KMS-11 (cell line): ENCODE measurements around the gene KCNC4.

Experiments used
- H2AFZ ChIP-seq: fragments of 200-600 bp; sonication (generic); 2 replicates; pipeline ENCODE4 v1.6.1; 2016; ENCODE audit warnings: antibody characterized with exemption, mixed run types, low read depth
- H3K27ac ChIP-seq: fragments of 200-600 bp; sonication (generic); 2 replicates; pipeline ENCODE4 v1.6.1; 2016; ENCODE audit warnings: mild to moderate bottlenecking, mixed run types
- H3K27me3 ChIP-seq: fragments of 200-600 bp; sonication (generic); 2 replicates; pipeline ENCODE4 v1.6.1; 2017; ENCODE audit warnings: mild to moderate bottlenecking, low read depth, mixed run types, moderate library complexity; ENCODE audit not compliant: insufficient read depth
- H3K36me3 ChIP-seq: fragments of 200-600 bp; sonication (generic); 2 replicates; pipeline ENCODE4 v1.6.1; 2017; ENCODE audit warnings: mild to moderate bottlenecking, mixed run types; ENCODE audit not compliant: insufficient read depth
- H3K4me1 ChIP-seq: fragments of 200-600 bp; sonication (generic); 2 replicates; pipeline ENCODE4 v1.6.1; 2016; ENCODE audit warnings: mild to moderate bottlenecking, low read depth, mixed run types; ENCODE audit not compliant: poor library complexity, severe bottlenecking
- H3K4me2 ChIP-seq: fragments of 200-600 bp; sonication (generic); 2 replicates; pipeline ENCODE4 v1.7.0; 2016; ENCODE audit warnings: mild to moderate bottlenecking, mixed run types
- H3K4me3 ChIP-seq: fragments of 200-600 bp; sonication (generic); IDR thresholded peaks from 2 replicates; pipeline ENCODE4 v1.6.1; 2017; ENCODE audit warnings: low read depth, low read length, mixed read lengths; ENCODE audit not compliant: insufficient read depth
- H3K79me2 ChIP-seq: fragments of 200-600 bp; sonication (generic); 2 replicates; pipeline ENCODE4 v1.6.1; 2016; ENCODE audit warnings: low read depth, mixed run types; ENCODE audit not compliant: insufficient read depth
- H3K9ac ChIP-seq: fragments of 200-600 bp; sonication (generic); 2 replicates; pipeline ENCODE4 v1.6.1; 2016; ENCODE audit warnings: mild to moderate bottlenecking, mixed run types
- H4K20me1 ChIP-seq: fragments of 200-600 bp; sonication (generic); 2 replicates; pipeline ENCODE4 v1.6.1; 2016; ENCODE audit warnings: mild to moderate bottlenecking, mixed run types; ENCODE audit not compliant: insufficient read depth
- CTCF ChIP-seq: fragments of 200-600 bp; sonication (generic); conservative IDR thresholded peaks from 2 replicates; pipeline ENCODE4 v1.6.1; 2017; ENCODE audit warnings: low read depth, mild to moderate bottlenecking, antibody characterized with exemption, low read length, moderate library complexity, mixed read lengths

The KCNC4 gene

GRCh38 chr1:110209715-110210603 lies at the start of gene KCNC4:
TSS of gene KCNC4 (plus strand) at chr1:110210314. CDS start at chr1:110211500, 1,186 bp downstream.
- TF ChIP-seq CTCF, result no peak
- H3K79me2 ChIP-seq, result no peaks in the 10 kb centered on the region
- no peaks in the 10 kb centered on the region for H3K27me3 ChIP-seq
- H3K4me1 ChIP-seq, result peaks cover 8% of the 10 kb centered on the region
- H3K9ac ChIP-seq, result peak within 1 kb of the TSS; percentile 59; the same call in 1 of the 2 replicates
- no peaks in the 10 kb centered on the region for H4K20me1 ChIP-seq
- peak within 1 kb of the TSS; percentile 91 for H3K4me2 ChIP-seq
- peak within 1 kb of the TSS; percentile 93 for H2AFZ ChIP-seq
- no peaks in the 10 kb centered on the region for H3K36me3 ChIP-seq
- no peak within 1 kb of the TSS for H3K4me3 ChIP-seq
- H3K27ac ChIP-seq, result peak within 1 kb of the TSS; percentile 52

- no peak overlapping the region for H3K27ac ChIP-seq
- H3K79me2 ChIP-seq, result no peaks in the 10 kb centered on the region
- no peak for TF ChIP-seq CTCF
- H3K9ac ChIP-seq, result no peak overlapping the region
- no peak overlapping the region for H2AFZ ChIP-seq
- no peaks in the 10 kb centered on the region for H3K4me1 ChIP-seq
- H3K4me3 ChIP-seq, result no peak overlapping the region
- peaks cover 11% of the 10 kb centered on the region; the same call in 1 of the 2 replicates for H3K27me3 ChIP-seq
- H3K36me3 ChIP-seq, result no peaks in the 10 kb centered on the region
- H3K4me2 ChIP-seq, result no peak overlapping the region
- H4K20me1 ChIP-seq, result no peaks in the 10 kb centered on the region
Observed at GRCh38 chr1:110160538-110161100, 49.5 kb upstream of the KCNC4 start.

- no peak overlapping the region for H3K27ac ChIP-seq
- H3K4me1 ChIP-seq, result no peaks in the 10 kb centered on the region
- H3K36me3 ChIP-seq, result no peaks in the 10 kb centered on the region
- no peak overlapping the region for H3K9ac ChIP-seq
- H3K4me3 ChIP-seq, result no peak overlapping the region
- H4K20me1 ChIP-seq, result no peaks in the 10 kb centered on the region
- H3K4me2 ChIP-seq, result no peak overlapping the region
- H3K27me3 ChIP-seq, result peaks cover 11% of the 10 kb centered on the region; the same call in 1 of the 2 replicates
- H2AFZ ChIP-seq, result no peak overlapping the region
- no peaks in the 10 kb centered on the region for H3K79me2 ChIP-seq
- no peak for TF ChIP-seq CTCF
Observed at GRCh38 chr1:110161165-110161564, 48.9 kb upstream of the KCNC4 start.

DNA sequence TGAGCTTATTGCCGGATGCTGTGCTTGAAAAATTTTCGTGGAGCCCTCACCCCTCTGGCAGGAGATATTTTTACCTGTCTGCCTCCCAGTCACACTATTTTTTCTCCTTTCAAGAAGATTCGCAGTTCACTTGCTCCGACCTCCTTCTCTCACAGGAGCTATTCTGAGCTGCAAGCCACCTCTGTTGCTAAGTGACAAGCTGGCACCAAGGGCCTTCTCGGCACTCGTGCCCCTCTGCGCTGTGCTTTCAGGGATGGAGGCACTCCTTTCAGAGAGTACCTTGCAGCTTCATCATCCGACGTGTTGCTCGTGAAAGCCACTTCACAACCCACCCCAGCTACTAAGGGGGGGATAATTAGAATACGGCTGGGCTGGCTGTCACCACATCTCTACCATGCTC lies 48.3 kb upstream of the KCNC4 start:
- Histone ChIP-seq H3K27ac (no peak overlapping the region), H3K4me1 (no peaks in the 10 kb centered on the region)

More for the DNA sequence above, 48.3 kb upstream of the KCNC4 start:
- H3K4me2 ChIP-seq, result no peak overlapping the region
- H2AFZ ChIP-seq, result no peak overlapping the region
- H3K9ac ChIP-seq, result no peak overlapping the region
- no peak for TF ChIP-seq CTCF
- H3K36me3 ChIP-seq, result no peaks in the 10 kb centered on the region
- peaks cover 11% of the 10 kb centered on the region; the same call in 1 of the 2 replicates for H3K27me3 ChIP-seq
- no peaks in the 10 kb centered on the region for H3K79me2 ChIP-seq
- no peak overlapping the region for H3K4me3 ChIP-seq
- H4K20me1 ChIP-seq, result no peaks in the 10 kb centered on the region
